Measurements from ENCODE around the gene PHKA2.

Gene PHKA2

DNA sequence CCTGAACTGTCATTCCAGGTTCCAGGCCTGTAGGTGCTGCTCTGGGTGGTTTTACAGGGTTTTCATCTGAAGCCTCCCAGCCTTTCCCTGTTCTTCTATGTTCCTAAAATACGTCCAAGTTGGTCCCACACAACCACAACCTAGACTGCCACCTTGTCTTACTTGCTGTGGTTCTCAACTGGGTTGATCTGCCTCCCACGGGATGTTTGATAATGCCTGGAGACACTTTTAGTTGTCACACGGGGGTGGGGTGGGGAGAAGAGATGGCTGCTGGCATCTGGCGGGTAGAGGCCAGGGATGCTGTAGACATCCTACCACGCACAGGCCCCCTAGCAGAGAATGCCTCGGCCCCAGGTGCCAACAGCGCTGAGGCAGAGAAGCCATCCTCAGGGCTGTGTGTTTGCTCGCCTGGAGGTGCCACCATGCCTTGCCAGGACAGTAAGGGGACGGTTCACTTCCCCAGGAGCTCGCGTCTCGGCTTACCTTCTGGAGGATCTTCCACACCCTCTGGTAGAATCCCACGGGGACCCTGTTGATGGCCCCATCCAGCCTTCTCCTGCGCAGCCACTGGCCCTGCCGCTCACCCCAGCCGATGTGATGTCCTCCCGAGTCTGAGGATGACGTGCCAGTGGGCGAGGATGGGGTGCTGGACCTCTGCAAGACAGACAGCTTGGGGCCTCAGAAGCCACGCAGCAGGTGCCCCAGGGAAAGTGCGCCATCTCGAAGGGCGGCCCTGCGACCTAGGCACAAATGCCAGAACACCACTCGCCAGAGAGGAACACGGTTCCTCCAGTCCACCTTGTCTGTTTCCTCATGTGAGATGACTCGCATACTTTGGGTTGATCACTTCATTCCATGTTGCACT, 87.0 kb downstream of the PHKA2 start:
- Histone ChIP-seq H3K9ac (no peak overlapping the region), H3K79me2 (ENCODE audit: insufficient read depth, low read depth) (no peaks in the 10 kb centered on the region), H3K4me2 (no peak overlapping the region), H3K27me3 (ENCODE audit: insufficient read depth, low read depth) (no peaks in the 10 kb centered on the region), H3K27ac (no peak overlapping the region), H4K20me1 (ENCODE audit: insufficient read depth) (no peaks in the 10 kb centered on the region), H3K4me1 (ENCODE audit: low read depth, poor library complexity, severe bottlenecking) (no peaks in the 10 kb centered on the region), H2AFZ (ENCODE audit: low read depth) (no peak overlapping the region), H3K36me3 (ENCODE audit: insufficient read depth) (no peaks in the 10 kb centered on the region), H3K4me3 (IDR thresholded peaks at IDR 0.05; ENCODE audit: insufficient read depth, low read depth, low read length) (no peak overlapping the region)
- TF ChIP-seq CTCF (conservative IDR thresholded peaks at IDR 0.05; ENCODE audit: low read depth, low read length): no peak

GRCh38 chrX:18895189-18895951, 88.5 kb downstream of the PHKA2 start:
- H3K79me2 ChIP-seq (ENCODE audit: insufficient read depth, low read depth): no peaks in the 10 kb centered on the region
- no peaks in the 10 kb centered on the region for H3K36me3 ChIP-seq (ENCODE audit: insufficient read depth)
- H2AFZ ChIP-seq (ENCODE audit: low read depth): no peak overlapping the region
- no peaks in the 10 kb centered on the region for H4K20me1 ChIP-seq (ENCODE audit: insufficient read depth)
- no peak for TF ChIP-seq CTCF (conservative IDR thresholded peaks at IDR 0.05; ENCODE audit: low read depth, low read length)
- no peak overlapping the region for H3K27ac ChIP-seq
- H3K4me1 ChIP-seq (ENCODE audit: low read depth, poor library complexity, severe bottlenecking): no peaks in the 10 kb centered on the region
- H3K4me3 ChIP-seq (IDR thresholded peaks at IDR 0.05; ENCODE audit: insufficient read depth, low read depth, low read length): no peak overlapping the region
- no peaks in the 10 kb centered on the region for H3K27me3 ChIP-seq (ENCODE audit: insufficient read depth, low read depth)
- H3K4me2 ChIP-seq: no peak overlapping the region
- H3K9ac ChIP-seq: no peak overlapping the region

GRCh38 chrX:18894156-18894555, 89.8 kb downstream of the PHKA2 start:
- Histone ChIP-seq H3K9ac (no peak overlapping the region), H4K20me1 (ENCODE audit: insufficient read depth) (no peaks in the 10 kb centered on the region), H3K27me3 (ENCODE audit: insufficient read depth, low read depth) (no peaks in the 10 kb centered on the region), H3K4me3 (IDR thresholded peaks at IDR 0.05; ENCODE audit: insufficient read depth, low read depth, low read length) (no peak overlapping the region), H3K36me3 (ENCODE audit: insufficient read depth) (no peaks in the 10 kb centered on the region), H3K4me1 (ENCODE audit: low read depth, poor library complexity, severe bottlenecking) (no peaks in the 10 kb centered on the region), H2AFZ (ENCODE audit: low read depth) (no peak overlapping the region), H3K27ac (no peak overlapping the region), H3K79me2 (ENCODE audit: insufficient read depth, low read depth) (no peaks in the 10 kb centered on the region), H3K4me2 (no peak overlapping the region)
- no peak for TF ChIP-seq CTCF (conservative IDR thresholded peaks at IDR 0.05; ENCODE audit: low read depth, low read length)

GRCh38 chrX:18893536-18893935, 90.4 kb downstream of the PHKA2 start:
- H3K9ac ChIP-seq: no peak overlapping the region

More at GRCh38 chrX:18893536-18893935, 90.4 kb downstream of the PHKA2 start:
- Histone ChIP-seq H4K20me1 (ENCODE audit: insufficient read depth) (no peaks in the 10 kb centered on the region), H2AFZ (ENCODE audit: low read depth) (no peak overlapping the region), H3K27me3 (ENCODE audit: insufficient read depth, low read depth) (no peaks in the 10 kb centered on the region), H3K36me3 (ENCODE audit: insufficient read depth) (no peaks in the 10 kb centered on the region), H3K27ac (no peak overlapping the region), H3K4me1 (ENCODE audit: low read depth, poor library complexity, severe bottlenecking) (no peaks in the 10 kb centered on the region), H3K4me2 (no peak overlapping the region), H3K4me3 (IDR thresholded peaks at IDR 0.05; ENCODE audit: insufficient read depth, low read depth, low read length) (no peak overlapping the region), H3K79me2 (ENCODE audit: insufficient read depth, low read depth) (no peaks in the 10 kb centered on the region)
- TF ChIP-seq CTCF (conservative IDR thresholded peaks at IDR 0.05; ENCODE audit: low read depth, low read length): no peak
